ENCODE data around the gene AMBRA1. TPM values are rescaled to one million over a fixed set of nuclear protein-coding genes. Genes with fewer than 3 reads are reported as not detected.

The AMBRA1 gene
- total and polyA plus RNA-seq, 2 of the 8 experiments (the other 6 are each of a cell fraction or from before 2014, with no cell fraction given), result 14.2 to 37.4 TPM

GRCh38 chr11:46611526-46612304 lies 17.9 kb upstream of the AMBRA1 start:
- CTCF ChIA-PET (ENCODE audit: partially characterized antibody), result interaction anchor here (0.6 to 1.6 kb wide), 6 partner anchors 41 to 213 kb away, joined by 3 to 7 read pairs (median 3); no protein-coding TSS in a partner anchor
- H4K8ac ChIP-seq (ENCODE audit: extremely low read depth, insufficient read depth, low read length), result no peak overlapping the region

More at GRCh38 chr11:46611526-46612304, 17.9 kb upstream of the AMBRA1 start:
- no peaks in the 10 kb centered on the region for H3K79me2 ChIP-seq (ENCODE audit: control insufficient read depth in 1 of 2, insufficient read depth in 2 of 2, low read length in 2 of 2)
- H3K27ac ChIP-seq (ENCODE audit: low read depth, low read length), result no peak overlapping the region
- no peaks in the 10 kb centered on the region for H3K36me3 ChIP-seq (ENCODE audit: control insufficient read depth in 2 of 4, insufficient read depth in 4 of 4, low read length in 3 of 4)
- H3K23me2 ChIP-seq (ENCODE audit: low read depth, low read length), result 0 out of 2 replicates have a peak, but pooled peaks cover 1% of the 10 kb centered on the region
- no peaks in the 10 kb centered on the region for H3K27me3 ChIP-seq (replicated peaks in 1 of 4; ENCODE audit: control insufficient read depth in 3 of 4, extremely low read depth in 1 of 4, insufficient read depth in 3 of 4, low read length in 3 of 4)
- no peak overlapping the region for H3K56ac ChIP-seq (replicated peaks; ENCODE audit: insufficient read length, low read depth, low read length)
- 88% methylated on average over 5 of the region's 5 CpGs; no CpG with 5 or more reads in 1 of the 2 experiments for WGBS, 2 experiments (ENCODE audit: extremely low coverage in 1 of 2, insufficient coverage in 1 of 2, insufficient read length in 1 of 2, insufficient replicate concordance in 2 of 2, low coverage in 1 of 2, low lambda C conversion rate in 2 of 2, missing lambda C conversion rate in 1 of 2)
- H3K4me3 ChIP-seq (ENCODE audit: extremely low read depth in 1 of 4, insufficient read depth in 2 of 4, low read depth in 3 of 4, low read length in 4 of 4), result no peak overlapping the region
- no peak overlapping the region for H2BK20ac ChIP-seq (ENCODE audit: low read length)
- no peak overlapping the region for H3K14ac ChIP-seq (ENCODE audit: insufficient read length)
- no peak overlapping the region for H4K91ac ChIP-seq (replicated peaks; ENCODE audit: insufficient read length, low read length)
- H2BK15ac ChIP-seq (ENCODE audit: low read length), result no peak overlapping the region
- no peak overlapping the region for H3K9ac ChIP-seq (replicated peaks in 1 of 4; ENCODE audit: extremely low read depth in 1 of 4, low read depth in 3 of 4, low read length in 3 of 4)
- H3K18ac ChIP-seq (ENCODE audit: extremely low read depth, low read length), result no peak overlapping the region
- H3K4me1 ChIP-seq (replicated peaks in 1 of 4; ENCODE audit: control insufficient read depth in 3 of 4, insufficient read depth in 4 of 4, low read length in 3 of 4), result no peaks in the 10 kb centered on the region; a peak in 1 of 7 replicates
- no peak overlapping the region for H3K23ac ChIP-seq (ENCODE audit: insufficient read length)
- no peak overlapping the region for H2BK12ac ChIP-seq (ENCODE audit: low read depth, low read length)
- 0 out of 2 replicates have a peak, but pooled peaks cover 2% of the 10 kb centered on the region for H3K79me1 ChIP-seq (ENCODE audit: low read depth, low read length)
- H3K9me3 ChIP-seq (ENCODE audit: insufficient read depth in 2 of 2, low read depth in 1 of 2, low read length in 1 of 2), result no peaks in the 10 kb centered on the region
- FAIRE-seq, result no peak
- H3K4me2 ChIP-seq (ENCODE audit: insufficient read depth in 1 of 2, low read depth in 2 of 2, low read length in 2 of 2), result no peak overlapping the region
- no peak overlapping the region for H3K4ac ChIP-seq (replicated peaks; ENCODE audit: insufficient read length, low read depth, low read length)
- POLR2A ChIA-PET (ENCODE audit: partially characterized antibody), result no interaction called here
- no peak overlapping the region for H2BK120ac ChIP-seq (replicated peaks; ENCODE audit: low read depth, low read length)
- H4K20me1 ChIP-seq (replicated peaks in 1 of 2; ENCODE audit: control insufficient read depth in 1 of 2, insufficient read depth in 2 of 2, low read length in 2 of 2), result no peaks in the 10 kb centered on the region
- no peak overlapping the region for H4K5ac ChIP-seq (ENCODE audit: insufficient read length, low read depth, low read length)
- no peak for TF ChIP-seq SAP30 (IDR thresholded peaks at IDR 0.05; ENCODE audit: insufficient read depth, insufficient replicate concordance, low read length)
- TF ChIP-seq FOSL1 (IDR thresholded peaks at IDR 0.05; ENCODE audit: insufficient read depth, low read depth, low read length), result no peak
- no peak for TF ChIP-seq CREB1 (IDR thresholded peaks at IDR 0.05)
- TF ChIP-seq EZH2 (IDR thresholded peaks at IDR 0.05; ENCODE audit: low read depth, low read length, severe bottlenecking), result no peak
- TF ChIP-seq TEAD4 (IDR thresholded peaks at IDR 0.05; ENCODE audit: low read depth, low read length), result no peak
- TF ChIP-seq SP4 (IDR thresholded peaks at IDR 0.05; ENCODE audit: low read length), result no peak
- no peak for DNase-seq (ENCODE audit: low read depth in 1 of 2, low spot score in 2 of 2)
- H2BK5ac ChIP-seq (ENCODE audit: low read depth, low read length), result no peak overlapping the region
- no peak overlapping the region for H2AFZ ChIP-seq (ENCODE audit: low read length)
- H2AK5ac ChIP-seq (ENCODE audit: low read depth, low read length), result no peak overlapping the region

All from H1 (cell line).